ENCODE data around the gene KIFBP. TPM values are rescaled to one million over a fixed set of nuclear protein-coding genes. Genes with fewer than 3 reads are reported as not detected.

Gene KIFBP
- total and polyA plus RNA-seq, 9 of the 15 experiments (the other 6 are each of a cell fraction or from before 2014, with no cell fraction given) = 5.6 to 23.2 (median 14.8) TPM

DNA sequence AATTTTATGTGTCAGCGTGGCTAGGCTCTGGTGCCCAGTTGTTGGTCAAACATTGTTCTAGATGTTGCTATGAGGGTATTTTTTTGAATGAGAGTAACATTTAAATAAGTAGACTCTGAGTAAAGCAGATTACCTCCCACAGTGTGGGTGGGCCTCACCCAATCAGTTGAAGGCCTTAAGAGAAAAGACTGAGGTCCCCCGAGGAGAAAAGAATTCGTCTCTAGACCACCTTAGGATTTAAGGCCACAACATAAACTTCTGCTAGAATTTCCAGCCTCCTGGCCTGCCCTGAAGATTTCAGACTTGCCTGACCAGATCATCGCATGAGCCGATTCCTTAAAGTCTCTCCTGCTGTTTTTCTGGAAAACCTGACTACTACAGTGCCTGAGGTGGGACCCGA is 54.2 kb downstream of the KIFBP start (continued):
- no peak for TF ChIP-seq SNRNP70 (optimal IDR thresholded peaks at IDR 0.05; ENCODE audit: low read depth, low read length)
- no peak for TF ChIP-seq MTA1 (IDR thresholded peaks at IDR 0.05; ENCODE audit: borderline replicate concordance)
- no peak for TF ChIP-seq ETV1 (tag; conservative IDR thresholded peaks at IDR 0.05; ENCODE audit: low read depth)
- no peak for TF ChIP-seq EGR1 (conservative IDR thresholded peaks at IDR 0.05)
- TF ChIP-seq, protein P1, sequence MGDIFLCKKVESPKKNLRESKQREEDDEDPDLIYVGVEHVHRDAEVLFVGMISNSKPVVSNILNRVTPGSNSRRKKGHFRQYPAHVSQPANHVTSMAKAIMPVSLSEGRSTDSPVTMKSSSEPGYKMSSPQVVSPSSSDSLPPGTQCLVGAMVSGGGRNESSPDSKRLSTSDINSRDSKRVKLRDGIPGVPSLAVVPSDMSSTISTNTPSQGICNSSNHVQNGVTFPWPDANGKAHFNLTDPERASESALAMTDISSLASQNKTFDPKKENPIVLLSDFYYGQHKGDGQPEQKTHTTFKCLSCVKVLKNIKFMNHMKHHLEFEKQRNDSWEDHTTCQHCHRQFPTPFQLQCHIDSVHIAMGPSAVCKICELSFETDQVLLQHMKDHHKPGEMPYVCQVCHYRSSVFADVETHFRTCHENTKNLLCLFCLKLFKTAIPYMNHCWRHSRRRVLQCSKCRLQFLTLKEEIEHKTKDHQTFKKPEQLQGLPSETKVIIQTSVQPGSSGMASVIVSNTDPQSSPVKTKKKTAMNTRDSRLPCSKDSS (IDR thresholded peaks at IDR 0.05; ENCODE audit: low read depth, partially characterized antibody) = no peak
- peak; percentile 99 for TF ChIP-seq ZNF134 (CRISPR knock-in tag; conservative IDR thresholded peaks at IDR 0.05)
- TF ChIP-seq NONO (IDR thresholded peaks at IDR 0.05; ENCODE audit: low read depth in 2 of 2, low read length in 1 of 2) = no peak
- no peak for TF ChIP-seq ZNF133 (CRISPR knock-in tag; IDR thresholded peaks at IDR 0.05)
- TF ChIP-seq MYBL2 (IDR thresholded peaks at IDR 0.05; ENCODE audit: low read depth) = no peak
- no peak for TF ChIP-seq MYBL2 (CRISPR knock-in tag; IDR thresholded peaks at IDR 0.05; ENCODE audit: borderline replicate concordance)
- no peak for TF ChIP-seq TBP (optimal IDR thresholded peaks at IDR 0.05; ENCODE audit: low read depth, low read length)
- TF ChIP-seq ZKSCAN1 (IDR thresholded peaks at IDR 0.05; ENCODE audit: low read depth, low read length) = no peak
- TF ChIP-seq ERF (CRISPR knock-in tag; IDR thresholded peaks at IDR 0.05) = no peak

All from K562 (cell line).